OCI-LY1 (cell line): ENCODE measurements around the gene BMP7.

Experiments
- H2AFZ ChIP-seq: fragments of 200-600 bp; sonication (generic), shearing (Covaris generic); 2 replicates; pipeline ENCODE4 v1.6.0; 2014; ENCODE audit warnings: antibody characterized with exemption, mild to moderate bottlenecking, low read length
- H3F3A ChIP-seq: fragments of 200-600 bp; sonication (generic), shearing (Covaris generic); 2 replicates; pipeline ENCODE4 v1.6.0; 2014; ENCODE audit warnings: mild to moderate bottlenecking, antibody characterized with exemption, low read length, moderate library complexity; ENCODE audit not compliant: insufficient read depth
- H3K27ac ChIP-seq: fragments of 200-600 bp; sonication (generic); 2 replicates; pipeline ENCODE4 v1.5.1; 2014; ENCODE audit warnings: low read length, mixed run types, mild to moderate bottlenecking, low read depth; ENCODE audit not compliant: poor library complexity, severe bottlenecking
- H3K27me3 ChIP-seq: fragments of 200-600 bp; sonication (generic); 2 replicates; pipeline ENCODE4 v1.6.0; 2014; ENCODE audit warnings: antibody characterized with exemption, mild to moderate bottlenecking, low read length, moderate library complexity; ENCODE audit not compliant: insufficient read depth
- H3K36me3 ChIP-seq: fragments of 200-600 bp; sonication (generic); 2 replicates; pipeline ENCODE4 v1.6.1; 2014; ENCODE audit warnings: mild to moderate bottlenecking, antibody characterized with exemption, low read length, moderate library complexity, mixed read lengths; ENCODE audit not compliant: insufficient read depth
- H3K4me1 ChIP-seq: fragments of 200-600 bp; sonication (generic); 2 replicates; pipeline ENCODE4 v1.5.1; 2014; ENCODE audit warnings: mild to moderate bottlenecking, low read length, moderate library complexity; ENCODE audit not compliant: insufficient read depth, severe bottlenecking
- H3K4me2 ChIP-seq: fragments of 200-600 bp; sonication (generic), shearing (Covaris generic); 2 replicates; pipeline ENCODE4 v1.6.1; 2014; ENCODE audit warnings: low read length
- H3K4me3 ChIP-seq: fragments of 200-600 bp; sonication (generic); 2 replicates; pipeline ENCODE4 v1.5.1; 2014; ENCODE audit warnings: low read length, low read depth, mild to moderate bottlenecking, mixed read lengths; ENCODE audit not compliant: poor library complexity, severe bottlenecking
- H3K79me2 ChIP-seq: fragments of 200-600 bp; shearing (Covaris generic); 2 replicates; pipeline ENCODE4 v1.6.1; 2016; ENCODE audit warnings: mixed run types, low read length, mixed read lengths; ENCODE audit not compliant: insufficient read depth
- H3K9ac ChIP-seq: fragments of 200-600 bp; sonication (generic), shearing (Covaris generic); 2 replicates; pipeline ENCODE4 v1.6.1; 2014; ENCODE audit warnings: mild to moderate bottlenecking, low read length, mixed read lengths
- H3K9me2 ChIP-seq: fragments of 200-600 bp; sonication (generic), shearing (Covaris generic); 2 replicates; pipeline ENCODE4 v1.6.1; 2014; ENCODE audit warnings: low read depth, mild to moderate bottlenecking, low read length, mixed read lengths
- H3K9me3 ChIP-seq: fragments of 200-600 bp; shearing (Covaris generic); 2 replicates; pipeline ENCODE4 v1.6.1; 2014; ENCODE audit warnings: low read length, mixed read lengths
- H4K20me1 ChIP-seq: fragments of 200-600 bp; sonication (generic), shearing (Covaris generic); 2 replicates; pipeline ENCODE4 v1.6.0; 2016; ENCODE audit warnings: mild to moderate bottlenecking, low read length; ENCODE audit not compliant: insufficient read depth
- EZH2 ChIP-seq: fragments of 200-600 bp; sonication (generic), shearing (Covaris generic); IDR thresholded peaks from 2 replicates; pipeline ENCODE4 v1.8.0; 2017; ENCODE audit warnings: borderline replicate concordance, mixed run types, mild to moderate bottlenecking, antibody characterized with exemption, low read length, moderate library complexity, mixed read lengths
- TF ChIP-seq, protein P1 (sequence below): fragments of 200-600 bp; sonication (generic), shearing (Covaris generic); IDR thresholded peaks from 2 replicates; pipeline ENCODE4 v1.5.1; 2017; ENCODE audit warnings: mild to moderate bottlenecking, antibody characterized with exemption, low read length, moderate library complexity, mixed read lengths

Gene BMP7

DNA sequence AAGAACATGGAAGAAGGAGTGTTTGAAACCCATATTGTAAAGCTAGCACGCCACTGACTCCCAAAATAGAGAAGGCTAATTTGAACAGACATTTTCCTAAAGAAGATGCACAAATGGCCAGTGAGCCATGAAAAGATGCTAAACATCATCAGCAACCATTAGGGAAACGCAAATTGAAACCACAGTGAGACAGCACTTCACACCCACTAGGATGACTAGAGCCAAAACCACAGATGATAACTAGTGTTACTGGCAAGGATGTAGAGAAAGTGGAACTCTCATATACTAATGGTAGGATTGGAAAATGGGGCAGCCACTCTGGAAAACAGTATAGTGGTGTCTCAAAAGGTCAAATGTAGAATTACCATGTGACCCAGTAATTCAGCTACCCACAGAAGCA is 58.2 kb downstream of the BMP7 start:
- Histone ChIP-seq H3F3A (no peaks in the 10 kb centered on the region), H3K79me2 (peaks cover 19% of the 10 kb centered on the region), H3K27ac (no peak overlapping the region)

DNA sequence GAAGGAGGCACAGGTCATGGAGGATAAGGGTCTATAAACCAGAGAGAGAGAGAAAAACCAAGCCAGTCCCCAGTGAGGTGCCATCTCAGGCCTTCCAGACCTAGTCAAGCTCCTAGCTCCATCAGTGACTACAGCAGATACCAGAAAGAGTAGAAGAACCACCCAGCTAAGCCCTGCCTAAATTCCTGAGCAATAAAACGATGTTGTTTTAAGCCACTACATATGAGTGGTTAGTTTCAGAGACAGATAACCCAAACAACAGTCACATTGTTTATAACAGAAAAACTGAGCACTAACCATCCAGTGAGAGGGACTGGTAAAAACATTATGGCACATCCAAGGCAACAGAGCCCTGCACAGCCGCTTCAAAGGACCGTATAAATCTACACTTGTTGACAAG is 59.2 kb downstream of the BMP7 start:
- H3K9ac ChIP-seq, result no peak overlapping the region
- H3K79me2 ChIP-seq, result peaks cover 19% of the 10 kb centered on the region
- H3K9me2 ChIP-seq, result no peaks in the 10 kb centered on the region
- TF ChIP-seq, protein P1, sequence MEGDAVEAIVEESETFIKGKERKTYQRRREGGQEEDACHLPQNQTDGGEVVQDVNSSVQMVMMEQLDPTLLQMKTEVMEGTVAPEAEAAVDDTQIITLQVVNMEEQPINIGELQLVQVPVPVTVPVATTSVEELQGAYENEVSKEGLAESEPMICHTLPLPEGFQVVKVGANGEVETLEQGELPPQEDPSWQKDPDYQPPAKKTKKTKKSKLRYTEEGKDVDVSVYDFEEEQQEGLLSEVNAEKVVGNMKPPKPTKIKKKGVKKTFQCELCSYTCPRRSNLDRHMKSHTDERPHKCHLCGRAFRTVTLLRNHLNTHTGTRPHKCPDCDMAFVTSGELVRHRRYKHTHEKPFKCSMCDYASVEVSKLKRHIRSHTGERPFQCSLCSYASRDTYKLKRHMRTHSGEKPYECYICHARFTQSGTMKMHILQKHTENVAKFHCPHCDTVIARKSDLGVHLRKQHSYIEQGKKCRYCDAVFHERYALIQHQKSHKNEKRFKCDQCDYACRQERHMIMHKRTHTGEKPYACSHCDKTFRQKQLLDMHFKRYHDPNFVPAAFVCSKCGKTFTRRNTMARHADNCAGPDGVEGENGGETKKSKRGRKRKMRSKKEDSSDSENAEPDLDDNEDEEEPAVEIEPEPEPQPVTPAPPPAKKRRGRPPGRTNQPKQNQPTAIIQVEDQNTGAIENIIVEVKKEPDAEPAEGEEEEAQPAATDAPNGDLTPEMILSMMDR, result no peak
- no peak for TF ChIP-seq EZH2
- no peak overlapping the region for H2AFZ ChIP-seq
- no peaks in the 10 kb centered on the region for H3F3A ChIP-seq
- no peak overlapping the region for H3K4me3 ChIP-seq
- H3K9me3 ChIP-seq, result no peaks in the 10 kb centered on the region
- no peaks in the 10 kb centered on the region for H3K27me3 ChIP-seq
- H3K4me1 ChIP-seq, result no peaks in the 10 kb centered on the region
- H3K36me3 ChIP-seq, result peaks cover 98% of the 10 kb centered on the region
- no peak overlapping the region for H3K4me2 ChIP-seq
- H4K20me1 ChIP-seq, result no peaks in the 10 kb centered on the region
- no peak overlapping the region for H3K27ac ChIP-seq

More for the DNA sequence above, 58.2 kb downstream of the BMP7 start:
- Histone ChIP-seq H3K9me2 (no peaks in the 10 kb centered on the region), H3K27me3 (no peaks in the 10 kb centered on the region), H3K36me3 (peaks cover 98% of the 10 kb centered on the region), H3K4me1 (no peaks in the 10 kb centered on the region), H2AFZ (no peak overlapping the region), H3K4me2 (no peak overlapping the region), H4K20me1 (no peaks in the 10 kb centered on the region), H3K9ac (no peak overlapping the region), H3K4me3 (no peak overlapping the region), H3K9me3 (no peaks in the 10 kb centered on the region)
- TF ChIP-seq, protein P1, result no peak

DNA sequence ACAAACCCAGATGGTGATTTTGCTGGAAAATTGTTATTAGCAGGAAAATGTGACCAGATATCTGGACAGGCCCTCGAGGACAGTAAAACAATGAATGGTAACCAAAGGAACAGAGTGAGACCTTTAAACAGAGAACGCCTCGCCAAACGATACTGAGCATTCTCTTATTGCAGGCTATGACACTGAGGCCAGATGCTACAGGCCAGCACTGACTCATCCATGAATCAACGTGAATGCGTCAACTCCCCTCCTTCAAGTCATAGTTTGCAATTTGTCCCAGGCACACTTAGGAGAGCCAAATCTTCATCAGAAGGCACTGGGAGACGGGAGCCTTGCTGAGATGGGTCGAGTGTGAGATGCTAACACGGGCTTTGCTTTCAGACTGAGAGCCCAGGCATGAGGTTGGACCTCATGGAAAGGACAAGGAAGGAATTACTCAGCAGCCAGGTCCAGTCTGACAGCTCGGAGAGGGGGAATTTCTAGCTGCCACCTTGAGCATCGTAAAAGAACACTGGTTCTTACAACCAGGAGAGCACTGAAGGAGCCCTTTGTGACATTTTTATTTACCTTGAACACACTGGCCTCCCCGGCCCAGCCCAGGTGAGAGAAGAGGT is 60.7 kb downstream of the BMP7 start:
- Histone ChIP-seq H3K27me3 (no peaks in the 10 kb centered on the region), H3K79me2 (peaks cover 19% of the 10 kb centered on the region), H3K4me3 (no peak overlapping the region), H3K4me1 (no peaks in the 10 kb centered on the region), H3K9me2 (no peaks in the 10 kb centered on the region), H4K20me1 (no peaks in the 10 kb centered on the region), H3K4me2 (no peak overlapping the region), H3K9ac (no peak overlapping the region), H3K9me3 (no peaks in the 10 kb centered on the region), H2AFZ (no peak overlapping the region), H3K36me3 (peaks cover 98% of the 10 kb centered on the region), H3K27ac (no peak overlapping the region), H3F3A (no peaks in the 10 kb centered on the region)
- no peak for TF ChIP-seq EZH2
- TF ChIP-seq, protein P1, result no peak
